Measurements from ENCODE around the gene PJA2.

Gene PJA2

DNA sequence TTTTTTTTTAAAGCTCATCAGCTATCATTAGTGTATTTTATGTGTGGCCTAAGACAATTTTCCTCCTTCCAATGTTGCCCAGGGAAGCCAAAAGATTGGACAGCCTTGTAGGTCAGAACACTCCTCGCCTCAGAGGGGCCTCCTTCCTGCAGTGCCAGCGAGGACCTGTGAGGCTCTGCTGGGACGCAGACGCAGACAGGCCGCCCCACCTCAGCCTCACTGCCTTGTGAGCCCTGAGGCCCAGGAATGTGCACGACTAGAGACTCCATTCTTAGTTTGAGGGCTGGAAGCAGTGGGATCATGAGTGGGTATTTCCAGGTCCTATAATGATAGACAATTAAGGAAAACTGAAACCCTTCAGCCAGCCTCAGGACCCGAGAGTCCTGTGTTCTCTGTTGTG, 85.4 kb downstream of the PJA2 start:
- no peaks in the 10 kb centered on the region for H3K9me3 ChIP-seq (ENCODE audit: insufficient read depth, low read length, severe bottlenecking)
- TF ChIP-seq CTCF (IDR thresholded peaks at IDR 0.05; ENCODE audit: borderline replicate concordance, extremely low read depth, low read length, poor library complexity, severe bottlenecking): no peak
- no peak for TF ChIP-seq EZH2 (IDR thresholded peaks at IDR 0.05; ENCODE audit: borderline replicate concordance, low read depth, low read length, severe bottlenecking)

GRCh38 chr5:109322694-109323093, 87.1 kb downstream of the PJA2 start:
- Histone ChIP-seq H4K20me1 (ENCODE audit: insufficient read depth, low read length) (no peaks in the 10 kb centered on the region), H3K27ac (ENCODE audit: low read length) (no peak overlapping the region), H3K27me3 (ENCODE audit: insufficient read depth, low read length, poor library complexity) (no peaks in the 10 kb centered on the region), H3K4me3 (ENCODE audit: low read depth in 1 of 2, low read length in 2 of 2) (no peak overlapping the region), H3K36me3 (ENCODE audit: insufficient read depth, low read length) (no peaks in the 10 kb centered on the region), H3K4me2 (ENCODE audit: insufficient read depth, low read length) (no peak overlapping the region), H3K9me3 (ENCODE audit: insufficient read depth, low read length, severe bottlenecking) (no peaks in the 10 kb centered on the region), H3K79me2 (ENCODE audit: insufficient read depth, low read length) (no peaks in the 10 kb centered on the region), H3K4me1 (ENCODE audit: insufficient read depth, low read length) (no peaks in the 10 kb centered on the region), H2AFZ (ENCODE audit: low read depth, low read length) (no peak overlapping the region), H3K9ac (ENCODE audit: low read depth, low read length) (no peak overlapping the region)
- no peak for DNase-seq
- no peak; the same call in 2 of the 3 replicates for ATAC-seq (ENCODE audit: insufficient read depth, low read depth)
- TF ChIP-seq CTCF (IDR thresholded peaks at IDR 0.05; ENCODE audit: borderline replicate concordance, extremely low read depth, low read length, poor library complexity, severe bottlenecking) (no peak), EZH2 (IDR thresholded peaks at IDR 0.05; ENCODE audit: borderline replicate concordance, low read depth, low read length, severe bottlenecking) (no peak)

More for the DNA sequence above, 85.4 kb downstream of the PJA2 start:
- no peaks in the 10 kb centered on the region for H3K27me3 ChIP-seq (ENCODE audit: insufficient read depth, low read length, poor library complexity)
- no peak overlapping the region for H3K27ac ChIP-seq (ENCODE audit: low read length)
- no peak overlapping the region for H3K4me2 ChIP-seq (ENCODE audit: insufficient read depth, low read length)
- H2AFZ ChIP-seq (ENCODE audit: low read depth, low read length): no peak overlapping the region
- H4K20me1 ChIP-seq (ENCODE audit: insufficient read depth, low read length): no peaks in the 10 kb centered on the region
- DNase-seq (no peak), ATAC-seq (ENCODE audit: insufficient read depth, low read depth) (no peak)
- H3K36me3 ChIP-seq (ENCODE audit: insufficient read depth, low read length): no peaks in the 10 kb centered on the region
- no peak overlapping the region for H3K4me3 ChIP-seq (ENCODE audit: low read depth in 1 of 2, low read length in 2 of 2)
- H3K4me1 ChIP-seq (ENCODE audit: insufficient read depth, low read length): no peaks in the 10 kb centered on the region
- H3K9ac ChIP-seq (ENCODE audit: low read depth, low read length): no peak overlapping the region
- no peaks in the 10 kb centered on the region for H3K79me2 ChIP-seq (ENCODE audit: insufficient read depth, low read length)

- H4K20me1 ChIP-seq (ENCODE audit: insufficient read depth, low read length): no peaks in the 10 kb centered on the region
- no peak for TF ChIP-seq EZH2 (IDR thresholded peaks at IDR 0.05; ENCODE audit: borderline replicate concordance, low read depth, low read length, severe bottlenecking)
- no peak for TF ChIP-seq CTCF (IDR thresholded peaks at IDR 0.05; ENCODE audit: borderline replicate concordance, extremely low read depth, low read length, poor library complexity, severe bottlenecking)
- no peak overlapping the region for H3K9ac ChIP-seq (ENCODE audit: low read depth, low read length)
- H3K27ac ChIP-seq (ENCODE audit: low read length): no peak overlapping the region
- no peaks in the 10 kb centered on the region for H3K79me2 ChIP-seq (ENCODE audit: insufficient read depth, low read length)
- ATAC-seq (ENCODE audit: insufficient read depth, low read depth): no peak
- DNase-seq: no peak
- no peaks in the 10 kb centered on the region for H3K36me3 ChIP-seq (ENCODE audit: insufficient read depth, low read length)
- no peaks in the 10 kb centered on the region for H3K9me3 ChIP-seq (ENCODE audit: insufficient read depth, low read length, severe bottlenecking)
- no peaks in the 10 kb centered on the region for H3K27me3 ChIP-seq (ENCODE audit: insufficient read depth, low read length, poor library complexity)
- no peak overlapping the region for H3K4me3 ChIP-seq (ENCODE audit: low read depth in 1 of 2, low read length in 2 of 2)
- H3K4me1 ChIP-seq (ENCODE audit: insufficient read depth, low read length): no peaks in the 10 kb centered on the region
- H3K4me2 ChIP-seq (ENCODE audit: insufficient read depth, low read length): no peak overlapping the region
- no peak overlapping the region for H2AFZ ChIP-seq (ENCODE audit: low read depth, low read length)
These were observed 90.4 kb downstream of the PJA2 start for GRCh38 chr5:109319351-109319750.
